GM12891 (cell line): Measurements from ENCODE around the gene TAF4B.

ENCODE experiments used
- POLR2A ChIP-seq: IDR thresholded peaks from 2 replicates; pipeline ENCODE4 v1.6.1; 2011; ENCODE audit warnings: low read depth, low read length, control low read depth
- POLR2AphosphoS5 ChIP-seq: IDR thresholded peaks from 2 replicates; pipeline ENCODE4 v1.6.1; 2011; ENCODE audit warnings: low read depth, low read length, control low read depth
- POU2F2 ChIP-seq: IDR thresholded peaks from 2 replicates; pipeline ENCODE4 v1.6.1; 2011; ENCODE audit warnings: low read depth, mild to moderate bottlenecking, control low read depth, low read length, moderate library complexity

DNA sequence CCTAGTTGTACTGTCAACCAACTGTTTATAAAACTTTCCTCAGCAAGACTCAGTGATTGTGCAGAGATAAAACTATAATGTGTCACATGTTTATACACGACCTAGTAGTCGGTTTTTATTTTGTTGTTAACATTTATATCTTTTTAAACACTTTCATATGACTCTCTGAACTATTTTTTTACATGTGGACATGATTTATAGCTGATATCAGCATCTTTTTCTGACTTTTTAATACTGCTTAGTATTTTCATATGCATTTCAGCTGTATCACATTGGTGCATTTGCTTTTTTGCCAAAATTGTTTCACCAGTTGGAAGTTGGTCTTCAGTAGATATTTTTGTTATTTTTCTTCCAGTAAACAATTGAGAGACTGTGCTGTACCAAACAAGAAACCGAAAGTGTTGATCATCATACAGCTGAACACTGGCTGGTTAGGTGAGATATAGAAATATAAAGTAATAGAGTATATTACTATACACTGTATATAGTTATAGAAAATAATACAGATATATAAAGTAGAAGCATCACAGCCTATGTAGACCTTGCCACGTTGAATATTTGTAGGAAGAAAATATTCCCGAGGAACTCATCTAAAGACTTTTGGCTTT lies 167.9 kb downstream of the TAF4B start:
- TF ChIP-seq POLR2A = no peak
- TF ChIP-seq POU2F2 = no peak
- TF ChIP-seq POLR2AphosphoS5 = no peak
